Measurements from ENCODE around the gene PEX11A. TPM values are rescaled to one million over a fixed set of nuclear protein-coding genes. Genes with fewer than 3 reads are reported as not detected.

PEX11A gene
- total RNA-seq, 2 experiments from 2014 or later, result 1.7 to 2.8 TPM

Other genes with a start within 250 kb of the PEX11A start
- not detected for gene RHCG, start 194.2 kb downstream of the PEX11A start, total RNA-seq
- 10 to 100 TPM; 28.8 to 29.8 TPM for gene TICRR, start 115.3 kb downstream of the PEX11A start, total RNA-seq
- under 1 TPM; 0.65 to 0.67 TPM for gene KIF7, start 35.3 kb downstream of the PEX11A start, total RNA-seq
- gene PLIN1, start 11.4 kb downstream of the PEX11A start, total RNA-seq, result under 1 TPM in 1 of 2 experiments, not detected in 1; 0.07 TPM
- not detected for gene WDR93, start 57 bp upstream of the PEX11A start, total RNA-seq
- 1 to 10 TPM; 1.1 to 1.6 TPM for gene MESP1, start 60.5 kb upstream of the PEX11A start, total RNA-seq
- gene MESP2, start 85.6 kb upstream of the PEX11A start, total RNA-seq, result not detected
- gene ANPEP, start 124.1 kb upstream of the PEX11A start, total RNA-seq, result 1 to 10 TPM; 1.4 to 2.0 TPM
- gene AP3S2, start 203.2 kb upstream of the PEX11A start, total RNA-seq, result 10 to 100 TPM; 25.3 to 28.1 TPM
- gene ARPIN, start 222.2 kb upstream of the PEX11A start, total RNA-seq, result not detected